Measurements from ENCODE around the gene MPC1L. TPM values are rescaled to one million over a fixed set of nuclear protein-coding genes. Genes with fewer than 3 reads are reported as not detected.

Gene MPC1L
- total RNA-seq, 1 donor from 2014 or later = not detected

DNA sequence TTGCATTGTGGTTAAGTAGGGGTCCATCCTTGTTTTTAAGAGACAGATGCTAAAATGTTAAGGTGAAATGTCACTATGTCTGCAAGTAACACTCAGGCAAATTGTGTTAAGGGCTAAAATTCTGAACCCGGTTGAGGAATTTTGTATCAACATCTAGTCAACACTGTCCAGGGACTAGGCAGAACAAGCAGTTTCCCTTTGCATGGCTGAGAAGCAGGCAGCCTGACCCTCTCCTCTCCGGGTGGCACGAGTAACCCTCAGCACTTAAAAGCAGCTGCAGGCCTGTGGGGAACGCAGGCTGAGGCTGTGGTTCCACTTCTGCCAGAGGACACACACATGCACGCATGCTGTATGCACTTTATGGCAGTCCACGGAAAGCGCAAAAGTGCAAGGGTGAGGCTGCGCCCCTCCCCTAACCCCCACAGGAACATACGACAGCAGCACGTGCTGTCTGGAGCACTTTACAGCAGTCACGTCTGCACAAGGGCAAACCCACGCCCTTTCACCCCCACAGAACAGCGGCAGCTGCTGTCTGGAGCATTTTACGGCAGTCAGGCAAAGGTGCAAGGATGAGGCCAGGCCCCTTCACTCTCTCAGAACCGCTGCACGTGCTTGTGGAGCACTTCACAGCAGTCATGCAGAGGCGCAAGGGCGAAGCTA lies 619 bp upstream of the MPC1L start:
- intact Hi-C loops (cut with DNase I) = no loop called here
- ATAC-seq (no peak), DNase-seq (ENCODE audit: missing footprints) (no peak)

DNA sequence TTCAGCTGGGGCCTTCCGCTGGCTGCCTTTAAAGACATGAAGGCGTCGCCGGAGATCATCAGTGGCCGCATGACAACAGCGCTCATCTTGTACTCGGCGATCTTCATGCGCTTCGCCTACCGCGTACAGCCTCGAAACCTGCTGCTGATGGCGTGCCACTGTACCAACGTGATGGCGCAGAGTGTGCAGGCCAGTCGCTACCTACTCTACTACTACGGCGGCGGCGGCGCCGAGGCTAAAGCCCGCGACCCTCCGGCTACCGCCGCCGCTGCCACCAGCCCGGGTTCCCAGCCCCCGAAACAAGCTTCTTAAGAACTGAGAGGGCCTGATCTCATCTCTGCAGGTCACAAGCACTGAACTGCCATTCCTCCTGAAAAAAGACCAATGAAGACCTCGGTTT lies 437 bp downstream of the MPC1L start:
- ATAC-seq = no peak
- DNase-seq (ENCODE audit: missing footprints) = no peak
- intact Hi-C loops (cut with DNase I) = no loop called here

DNA sequence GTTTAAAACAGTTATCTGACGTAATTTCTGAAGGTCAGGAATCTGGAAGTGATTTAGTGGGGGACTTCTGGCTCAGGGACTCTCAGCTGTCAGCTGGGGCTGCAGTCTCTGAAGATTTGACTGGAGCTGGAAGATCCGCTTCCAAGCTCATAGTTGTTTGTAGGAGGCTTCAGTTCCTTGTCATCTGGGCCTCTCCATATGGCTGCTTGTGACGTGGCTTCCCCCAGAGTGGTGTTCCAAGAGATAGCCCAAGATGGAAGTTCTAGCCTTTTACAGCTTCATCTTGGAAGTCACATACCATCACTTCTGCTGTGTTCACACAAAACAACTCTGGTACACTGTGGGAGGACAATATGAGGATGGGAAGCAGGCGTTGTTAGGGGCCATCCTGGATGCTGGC lies 2.1 kb downstream of the MPC1L start:
- intact Hi-C loops (cut with DNase I) = no loop called here
- no peak for ATAC-seq
- no peak for DNase-seq (ENCODE audit: missing footprints)

DNA sequence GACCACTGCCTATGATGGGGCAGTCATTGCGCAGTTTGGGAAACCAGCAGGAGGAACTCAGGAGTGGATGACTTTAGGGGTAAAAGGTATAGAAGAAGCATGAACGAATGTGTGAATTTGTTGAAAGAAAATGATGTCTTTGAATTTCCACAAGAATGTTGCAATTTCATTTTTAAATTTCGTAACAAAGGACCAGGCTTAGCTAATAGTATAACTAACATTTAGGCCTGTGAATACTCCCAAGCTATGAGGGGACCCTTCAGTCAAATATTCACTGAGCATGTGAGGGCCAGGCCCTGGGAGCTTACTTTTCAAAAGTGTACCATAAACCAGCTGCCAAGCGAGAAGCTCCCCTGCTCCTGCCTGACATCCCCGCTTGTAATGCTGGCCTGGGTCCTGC lies 5.3 kb downstream of the MPC1L start:
- intact Hi-C loops (cut with DNase I) = no loop called here
- no peak for ATAC-seq
- no peak for DNase-seq (ENCODE audit: missing footprints)

DNA sequence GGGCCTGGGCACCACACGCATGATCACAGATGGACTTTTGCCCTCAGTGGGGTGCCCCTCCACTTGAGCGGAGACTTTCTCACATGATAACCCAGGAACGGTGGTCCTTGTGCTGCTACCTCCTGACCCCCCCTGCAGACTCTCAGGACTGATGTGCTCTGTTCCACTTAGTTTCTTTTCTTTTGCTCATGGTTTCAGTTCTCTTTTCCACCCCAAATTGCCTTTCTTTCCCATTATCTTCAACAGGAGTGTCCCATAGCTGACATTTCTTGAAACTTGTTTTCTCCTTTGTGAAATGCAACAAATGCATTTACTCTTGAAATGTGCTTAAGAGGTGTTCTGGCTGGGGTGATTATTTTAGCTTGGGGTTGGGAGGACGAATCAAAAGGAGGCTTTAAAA lies 9.0 kb downstream of the MPC1L start:
- intact Hi-C loops (cut with DNase I) = no loop called here
- no peak for ATAC-seq
- DNase-seq (ENCODE audit: missing footprints) = no peak

DNA sequence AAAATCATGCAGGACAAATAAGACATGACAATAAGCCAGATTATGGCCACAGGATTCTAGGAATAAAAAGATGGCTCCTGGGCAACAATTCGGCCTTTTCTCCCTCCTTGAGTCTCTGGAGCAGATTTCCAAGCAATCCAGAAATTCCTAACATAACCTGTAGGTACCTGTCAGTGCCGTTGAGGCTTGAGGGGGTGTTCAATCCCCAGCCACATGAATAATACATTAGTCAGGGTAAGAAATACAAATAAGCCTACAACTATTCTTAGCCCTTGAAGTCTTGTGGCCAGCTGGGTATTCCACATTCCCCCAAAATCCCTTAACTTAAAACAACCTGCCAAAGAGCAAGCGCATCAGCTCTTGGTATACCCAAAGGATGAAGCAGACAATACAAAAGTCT lies 14.5 kb downstream of the MPC1L start:
- intact Hi-C loops (cut with DNase I) = no loop called here
- DNase-seq (ENCODE audit: missing footprints) (no peak), ATAC-seq (no peak)

DNA sequence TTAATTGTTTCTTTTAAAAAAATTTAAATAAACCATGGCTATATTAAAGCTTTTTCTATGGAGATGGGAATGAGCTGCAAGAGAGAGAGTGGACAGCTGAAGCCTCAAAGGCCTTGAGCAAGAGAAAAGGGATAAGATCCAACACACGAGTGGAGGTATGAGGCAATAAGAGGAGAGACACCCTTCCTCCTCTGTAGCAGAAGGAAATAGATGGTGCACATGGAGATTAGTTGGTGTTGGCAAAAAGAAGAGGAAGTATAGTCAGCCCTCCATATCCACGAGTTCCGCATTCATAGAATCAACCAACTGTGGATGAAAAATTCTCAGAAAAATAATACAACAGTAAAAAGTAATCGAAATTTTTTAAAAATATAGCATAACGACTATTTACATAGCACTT lies 20.9 kb downstream of the MPC1L start:
- DNase-seq (ENCODE audit: missing footprints) (no peak), ATAC-seq (peak; percentile 38)
- intact Hi-C loops (cut with DNase I) = no loop called here

DNA sequence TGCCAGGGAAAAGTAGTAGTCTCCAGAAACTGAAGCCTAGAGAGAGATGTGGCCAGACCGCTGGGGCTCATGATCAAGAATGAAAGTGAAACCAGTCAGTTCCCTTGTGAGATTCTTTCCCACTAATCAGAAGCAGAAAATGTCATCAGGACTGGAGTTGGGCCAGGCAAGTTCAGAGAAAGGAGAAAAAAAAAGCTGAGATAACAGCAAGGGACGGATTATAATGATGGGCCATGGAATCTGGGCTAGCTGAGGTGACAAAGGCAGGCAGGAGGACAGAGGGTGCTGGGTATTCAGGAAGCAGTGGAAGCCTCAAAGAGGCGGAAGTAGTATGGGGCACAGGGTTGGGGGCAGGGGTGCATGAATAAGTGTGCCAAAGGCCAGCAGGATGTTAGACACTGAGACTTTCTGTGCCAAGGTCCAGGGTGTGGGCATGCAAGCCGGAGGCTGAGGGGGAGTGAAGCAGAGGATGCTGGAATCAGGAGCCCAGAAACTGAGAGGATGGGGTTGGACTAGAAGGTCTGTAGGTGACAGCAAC lies 21.7 kb downstream of the MPC1L start:
- no peak for DNase-seq (ENCODE audit: missing footprints)
- intact Hi-C loops (cut with DNase I) = no loop called here
- ATAC-seq = peak; percentile 22

DNA sequence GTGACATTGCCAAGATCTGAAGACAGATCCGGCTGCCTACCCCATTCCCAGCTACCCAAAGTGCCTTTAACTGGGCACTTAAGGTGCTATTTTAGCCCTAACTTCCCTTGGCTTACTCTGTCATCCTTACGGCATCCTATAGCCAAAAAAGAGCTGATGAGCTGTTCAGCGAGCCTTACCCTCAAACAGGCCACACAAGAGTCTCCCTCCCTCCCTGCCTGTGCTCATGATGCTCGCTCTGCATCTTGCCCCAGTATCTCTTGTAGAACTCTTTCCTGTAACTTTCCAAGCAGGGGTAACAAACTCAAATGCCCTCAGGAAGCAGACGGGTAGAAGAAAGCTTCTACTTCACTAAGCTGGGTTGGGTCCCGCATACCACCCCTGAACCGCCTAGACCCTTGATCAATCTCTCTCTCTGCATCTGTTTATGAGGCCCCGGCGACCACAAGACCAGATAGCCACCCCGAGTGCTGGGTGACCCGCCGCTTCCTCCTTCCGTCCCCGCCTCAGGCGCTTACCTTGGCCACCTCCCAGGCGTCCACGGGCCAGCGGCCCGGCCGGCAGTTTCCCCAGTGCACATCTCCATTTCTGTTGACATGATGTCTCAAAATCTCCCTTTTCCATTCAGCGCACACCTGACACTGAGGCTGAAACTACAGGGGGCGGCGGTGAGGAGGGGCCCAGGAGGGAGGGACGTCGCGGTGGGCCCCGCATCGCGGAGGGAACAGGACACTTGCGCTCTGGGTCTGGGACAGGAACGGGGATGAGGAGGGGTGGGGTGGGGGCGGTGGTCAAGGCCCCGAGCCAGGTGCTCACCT lies 23.5 kb downstream of the MPC1L start:
- peak; percentile 49 for ATAC-seq
- intact Hi-C loops (cut with DNase I) = no loop called here

DNA sequence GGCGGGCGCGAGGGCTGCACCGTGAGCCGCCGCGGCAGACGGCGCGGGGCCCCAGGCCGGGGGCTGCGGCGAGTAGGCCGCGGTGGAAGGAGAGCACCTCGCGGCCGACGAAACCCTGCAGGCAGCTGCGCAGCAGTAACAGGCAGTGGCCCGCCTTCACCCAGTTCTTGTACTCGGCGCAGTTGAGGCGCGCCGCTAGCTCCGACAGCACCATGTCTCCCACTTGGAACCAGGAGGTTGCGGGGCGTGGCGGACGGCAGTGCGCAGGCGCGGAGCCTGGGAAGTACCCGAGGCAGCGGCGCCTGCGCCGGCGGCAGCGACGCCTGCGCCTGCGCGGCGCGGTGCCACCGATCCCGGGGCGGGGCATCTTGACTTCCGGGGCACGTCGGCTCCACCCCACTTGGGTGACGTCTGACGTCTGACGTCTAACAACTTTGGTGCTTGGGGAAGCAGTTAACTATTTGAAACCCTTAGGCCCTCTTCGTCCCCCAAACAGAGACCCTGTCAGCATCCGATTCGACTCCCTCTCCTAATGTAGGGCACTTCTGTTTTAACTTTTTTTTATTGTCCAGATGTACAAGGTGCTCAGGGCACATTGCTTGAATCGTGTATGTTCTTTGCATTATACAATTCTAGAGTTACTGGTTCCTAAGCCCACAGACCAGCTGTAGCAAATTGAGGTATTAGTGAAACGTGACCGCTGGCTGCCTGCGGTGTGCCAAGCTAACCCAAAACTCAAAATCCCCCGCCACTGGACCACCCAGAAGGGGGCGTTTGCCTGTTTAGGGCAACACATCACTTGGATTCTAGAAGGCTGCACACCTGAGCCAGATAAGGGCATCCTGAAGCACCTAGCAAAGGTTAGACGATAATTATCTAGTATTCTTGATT lies 24.3 kb downstream of the MPC1L start, which contains the start of gene CXorf38:
TSS of gene CXorf38 (minus strand) at position 255 of the 891 bp plus-strand sequence. CDS start at position 214, 41 bp downstream.
- DNase-seq (ENCODE audit: missing footprints) (peak; percentile 94), ATAC-seq (peak; percentile 91)
- intact Hi-C loops (cut with DNase I) = loop anchor here (2.0 kb wide), 1 partner anchor 147 kb away; no protein-coding TSS in a partner anchor

More for the DNA sequence above, 23.5 kb downstream of the MPC1L start:
- peak; percentile 70 for DNase-seq (ENCODE audit: missing footprints)

DNA sequence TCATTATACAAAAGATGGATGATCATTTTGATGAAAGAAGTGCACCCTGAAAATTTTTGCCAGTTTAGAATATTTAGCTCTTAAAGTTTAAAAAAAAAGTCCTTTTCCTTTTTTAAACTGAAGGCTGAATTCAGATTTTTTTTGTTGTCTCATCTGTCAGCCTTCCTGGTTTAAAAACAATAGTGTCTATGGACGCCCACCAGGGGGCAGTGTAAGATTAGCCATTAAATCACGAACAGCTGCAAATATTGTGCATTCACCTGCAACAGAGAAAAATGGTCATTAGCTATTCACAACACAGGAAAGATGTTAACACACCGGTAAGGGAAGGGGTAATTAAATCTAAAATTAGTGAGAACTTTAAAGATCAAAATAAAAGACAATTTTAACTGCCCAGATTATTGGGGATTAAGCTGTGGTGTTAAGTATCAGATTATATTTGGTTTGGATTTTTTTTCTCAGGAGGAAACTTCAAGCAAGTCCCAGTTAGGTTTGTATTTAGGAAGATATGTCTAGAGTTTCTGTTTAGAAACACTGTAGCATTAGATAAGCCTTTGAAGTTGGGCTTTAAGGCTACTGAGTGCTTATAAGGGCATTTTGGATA lies 28.5 kb downstream of the MPC1L start:
- ATAC-seq (no peak), DNase-seq (ENCODE audit: missing footprints) (no peak)
- intact Hi-C loops (cut with DNase I) = loop anchor here (10.0 kb wide), 2 partner anchors 83 to 603 kb away; partner anchors contain the start of gene MED14

DNA sequence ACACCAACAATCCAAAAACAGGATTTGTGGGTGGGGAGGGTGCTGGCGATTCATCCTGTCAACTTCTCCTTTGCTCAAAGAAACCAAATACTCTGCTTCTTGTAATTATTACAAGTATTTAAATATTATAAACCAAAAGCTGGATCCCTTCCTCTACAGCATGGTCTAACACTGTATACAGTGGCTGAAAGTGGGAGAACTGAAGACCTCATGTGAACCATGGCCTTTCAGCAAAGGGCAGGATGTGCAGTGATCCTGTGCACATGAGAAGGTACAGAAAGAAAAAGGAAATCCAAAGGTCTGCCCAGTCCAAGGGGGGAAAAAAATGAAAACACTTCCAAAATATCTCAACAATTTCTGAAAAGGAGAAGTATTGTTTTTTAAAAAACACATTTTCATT lies 29.4 kb downstream of the MPC1L start:
- intact Hi-C loops (cut with DNase I) = loop anchor here (10.0 kb wide), 2 partner anchors 82 to 602 kb away; partner anchors contain the start of gene MED14
- ATAC-seq (no peak), DNase-seq (ENCODE audit: missing footprints) (no peak)

DNA sequence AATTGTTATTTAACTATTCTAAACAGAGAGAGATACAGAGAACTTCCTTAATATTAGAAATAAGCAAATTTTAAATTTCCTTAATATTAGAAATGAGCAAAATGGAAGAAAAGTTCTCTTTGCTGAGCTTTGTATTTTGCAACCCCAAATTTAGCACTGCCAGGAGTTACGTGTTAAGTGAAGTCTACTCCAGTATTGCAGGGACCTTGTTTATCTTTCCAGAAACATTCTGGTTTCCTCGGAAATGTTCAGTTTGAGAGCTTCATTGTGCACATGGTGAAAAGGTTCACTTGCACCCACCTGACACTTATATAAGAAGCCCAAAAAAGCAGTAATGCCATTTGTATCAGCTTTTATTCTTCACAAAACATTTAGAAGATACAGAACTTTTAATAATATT lies 30.3 kb downstream of the MPC1L start:
- no peak for DNase-seq (ENCODE audit: missing footprints)
- intact Hi-C loops (cut with DNase I) = loop anchor here (10.0 kb wide), 2 partner anchors 81 to 601 kb away; partner anchors contain the start of gene MED14
- ATAC-seq = no peak

DNA sequence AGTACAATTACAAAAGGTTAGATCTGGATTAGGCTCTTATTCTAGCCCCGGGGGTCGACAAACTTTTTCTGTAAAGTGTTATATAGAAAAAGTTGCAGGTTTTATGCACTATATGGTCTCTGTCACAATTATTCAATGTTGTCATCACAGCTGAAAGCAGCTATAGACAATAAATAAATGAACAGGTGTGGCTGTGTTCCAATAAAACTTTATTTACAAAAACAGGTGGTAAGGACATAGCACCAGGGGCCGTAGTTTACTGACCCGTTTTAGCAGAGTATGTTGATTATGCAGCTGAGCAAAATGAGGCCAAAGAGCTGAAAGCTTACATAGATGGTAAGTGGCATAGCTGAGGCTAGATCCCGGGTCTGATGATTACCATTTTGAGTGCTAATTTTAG lies 37.2 kb downstream of the MPC1L start:
- intact Hi-C loops (cut with DNase I) = no loop called here
- DNase-seq (ENCODE audit: missing footprints) = no peak

DNA sequence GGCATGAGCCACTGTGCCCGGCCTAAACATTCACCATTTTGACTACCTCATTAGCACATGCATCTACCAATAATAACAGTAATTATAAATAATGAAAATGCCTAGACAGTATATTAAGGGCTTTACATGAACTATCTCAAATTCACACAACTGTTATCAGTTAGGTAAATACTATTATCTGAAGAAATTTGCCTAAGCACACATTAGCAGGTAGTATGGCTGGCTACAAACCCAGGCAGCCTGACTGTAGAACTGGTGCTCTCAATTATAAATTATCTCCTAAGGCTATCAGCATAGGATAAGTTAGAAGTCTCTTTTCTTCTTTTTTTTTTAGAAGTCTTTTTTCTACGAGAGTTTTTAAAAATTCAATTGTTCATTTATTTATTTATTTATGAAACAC lies 38.3 kb downstream of the MPC1L start:
- DNase-seq (ENCODE audit: missing footprints) = no peak
- intact Hi-C loops (cut with DNase I) = no loop called here
- ATAC-seq = no peak

More for the DNA sequence above, 37.2 kb downstream of the MPC1L start:
- no peak for ATAC-seq

DNA sequence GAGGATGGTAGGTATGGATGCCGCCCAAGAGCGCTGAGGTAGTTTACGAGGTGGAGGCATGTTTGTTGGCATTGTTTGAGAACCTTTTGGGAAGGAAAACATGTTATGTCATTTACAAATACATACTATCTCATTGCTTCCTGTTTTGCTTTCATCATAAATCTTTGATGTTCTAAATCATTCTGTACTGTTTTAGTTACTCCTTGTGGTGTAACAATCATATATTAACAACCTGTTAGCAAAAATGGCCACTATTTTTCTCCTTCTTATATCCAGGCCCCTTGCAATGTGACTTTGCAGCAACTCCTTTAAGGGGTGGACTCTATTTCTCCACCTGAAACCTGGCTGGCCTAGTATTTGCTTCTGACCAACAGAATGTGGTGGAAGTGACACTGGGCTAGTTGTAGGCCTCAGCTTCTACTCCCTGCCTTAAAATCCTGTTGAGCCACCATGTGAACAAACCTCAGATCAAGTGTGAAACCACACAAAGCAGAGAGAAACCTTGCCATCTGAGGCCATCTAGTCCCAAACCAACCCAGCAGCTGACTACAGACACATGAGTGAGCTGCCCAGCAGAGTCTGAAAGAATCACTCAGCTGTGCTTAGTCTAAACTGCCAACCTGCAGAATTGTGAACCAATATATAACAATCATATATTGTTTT lies 40.0 kb downstream of the MPC1L start:
- intact Hi-C loops (cut with DNase I) = no loop called here
- no peak for ATAC-seq

DNA sequence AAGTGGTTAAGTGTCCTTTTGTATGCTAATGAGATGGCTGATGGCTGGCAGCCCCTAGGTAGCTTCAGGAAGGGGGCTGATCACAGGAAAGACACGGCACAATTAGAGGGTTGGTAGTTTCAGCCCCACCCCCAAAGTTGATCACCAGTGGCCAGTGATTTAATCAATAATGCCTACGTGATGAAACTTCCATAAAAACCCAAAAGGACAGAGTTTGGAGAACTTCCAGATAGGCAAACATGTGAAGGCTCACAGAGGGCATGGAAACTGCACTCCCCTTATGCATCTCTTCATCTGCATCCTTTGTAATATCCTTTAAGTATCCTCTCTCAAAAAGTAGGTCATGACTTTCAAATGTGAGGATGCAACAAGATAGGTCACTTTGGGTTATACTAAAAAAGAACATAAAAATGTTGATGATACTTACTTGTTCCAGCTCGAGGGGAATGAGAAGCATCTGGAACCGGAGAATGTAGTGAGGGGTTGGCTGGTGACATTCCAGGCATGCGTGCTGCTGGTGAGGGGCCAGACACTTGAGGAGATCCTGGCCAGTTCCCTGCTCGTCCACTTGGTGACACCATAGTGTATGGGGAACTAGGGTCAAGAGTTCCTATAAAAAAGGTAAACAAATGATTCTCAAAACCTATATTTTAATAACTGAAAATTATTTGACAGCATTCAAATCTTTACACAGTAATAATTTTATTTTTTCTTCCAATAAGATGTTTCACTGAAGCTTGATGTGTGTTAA lies 40.8 kb downstream of the MPC1L start:
- intact Hi-C loops (cut with DNase I) = no loop called here
- no peak for ATAC-seq
- no peak for DNase-seq (ENCODE audit: missing footprints)

More for the DNA sequence above, 40.0 kb downstream of the MPC1L start:
- no peak for DNase-seq (ENCODE audit: missing footprints)
